ENCODE data around the gene PPM1E. TPM values are rescaled to one million over a fixed set of nuclear protein-coding genes. Genes with fewer than 3 reads are reported as not detected.

PPM1E gene
- total RNA-seq, 2 donors from 2014 or later = 0.05 to 0.32 TPM

DNA sequence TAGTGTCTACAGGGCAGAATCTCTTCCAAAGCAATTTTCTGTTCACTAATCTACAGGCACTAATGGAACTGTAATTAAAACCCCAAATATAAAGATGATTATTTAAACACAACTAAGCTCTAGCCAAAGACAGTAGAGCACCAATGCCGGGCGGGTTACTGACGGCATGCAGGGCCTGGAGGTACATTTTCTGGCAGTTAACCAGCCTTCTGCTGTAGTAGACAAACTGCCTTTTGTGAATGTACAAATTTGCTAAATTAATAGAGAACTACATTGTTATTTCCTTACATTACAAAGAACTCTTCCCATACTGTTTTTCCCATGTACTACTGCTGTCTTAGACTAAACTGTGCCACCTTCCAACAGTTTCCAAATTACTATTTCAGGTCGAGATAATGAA lies 243.2 kb downstream of the PPM1E start:
- H3K4me3 ChIP-seq = no peak overlapping the region
- TF ChIP-seq, protein P1, sequence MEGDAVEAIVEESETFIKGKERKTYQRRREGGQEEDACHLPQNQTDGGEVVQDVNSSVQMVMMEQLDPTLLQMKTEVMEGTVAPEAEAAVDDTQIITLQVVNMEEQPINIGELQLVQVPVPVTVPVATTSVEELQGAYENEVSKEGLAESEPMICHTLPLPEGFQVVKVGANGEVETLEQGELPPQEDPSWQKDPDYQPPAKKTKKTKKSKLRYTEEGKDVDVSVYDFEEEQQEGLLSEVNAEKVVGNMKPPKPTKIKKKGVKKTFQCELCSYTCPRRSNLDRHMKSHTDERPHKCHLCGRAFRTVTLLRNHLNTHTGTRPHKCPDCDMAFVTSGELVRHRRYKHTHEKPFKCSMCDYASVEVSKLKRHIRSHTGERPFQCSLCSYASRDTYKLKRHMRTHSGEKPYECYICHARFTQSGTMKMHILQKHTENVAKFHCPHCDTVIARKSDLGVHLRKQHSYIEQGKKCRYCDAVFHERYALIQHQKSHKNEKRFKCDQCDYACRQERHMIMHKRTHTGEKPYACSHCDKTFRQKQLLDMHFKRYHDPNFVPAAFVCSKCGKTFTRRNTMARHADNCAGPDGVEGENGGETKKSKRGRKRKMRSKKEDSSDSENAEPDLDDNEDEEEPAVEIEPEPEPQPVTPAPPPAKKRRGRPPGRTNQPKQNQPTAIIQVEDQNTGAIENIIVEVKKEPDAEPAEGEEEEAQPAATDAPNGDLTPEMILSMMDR (IDR thresholded peaks at IDR 0.05) = no peak
- DNase-seq = no peak
- H3K9ac ChIP-seq (ENCODE audit: low read depth in 2 of 2, low read length in 2 of 2) = no peak overlapping the region
- intact Hi-C loops (cut with DNase I) = no loop called here
- no peaks in the 10 kb centered on the region for H3K36me3 ChIP-seq
- H3K27ac ChIP-seq = no peak overlapping the region
- H3K9me3 ChIP-seq = no peaks in the 10 kb centered on the region
- no peaks in the 10 kb centered on the region for H3K27me3 ChIP-seq
- no peaks in the 10 kb centered on the region for H3K4me1 ChIP-seq

DNA sequence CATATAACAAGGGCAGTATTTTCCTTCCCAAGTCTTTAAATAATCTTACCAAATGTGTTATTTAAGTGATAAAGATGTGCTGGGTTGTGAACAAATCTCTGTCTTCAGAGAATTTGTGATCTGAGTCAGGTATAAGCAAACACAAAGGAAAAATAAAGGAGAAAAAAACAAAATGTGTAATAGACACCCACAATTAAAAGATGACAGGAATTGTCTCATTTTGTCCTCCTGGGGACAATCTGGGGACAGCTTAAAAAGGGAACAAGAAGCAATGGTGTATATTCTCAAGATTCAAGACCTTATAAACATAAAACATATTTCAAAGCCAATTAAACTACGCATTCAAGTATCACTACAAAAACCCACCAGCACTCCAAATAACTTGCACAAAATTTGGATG lies 243.8 kb downstream of the PPM1E start:
- Histone ChIP-seq H3K4me1 (no peaks in the 10 kb centered on the region), H3K36me3 (no peaks in the 10 kb centered on the region), H3K4me3 (no peak overlapping the region), H3K9ac (ENCODE audit: low read depth in 2 of 2, low read length in 2 of 2) (no peak overlapping the region), H3K27ac (no peak overlapping the region), H3K9me3 (no peaks in the 10 kb centered on the region), H3K27me3 (no peaks in the 10 kb centered on the region)
- TF ChIP-seq, protein P1 (IDR thresholded peaks at IDR 0.05) = no peak
- intact Hi-C loops (cut with DNase I) = no loop called here
- DNase-seq = no peak

DNA sequence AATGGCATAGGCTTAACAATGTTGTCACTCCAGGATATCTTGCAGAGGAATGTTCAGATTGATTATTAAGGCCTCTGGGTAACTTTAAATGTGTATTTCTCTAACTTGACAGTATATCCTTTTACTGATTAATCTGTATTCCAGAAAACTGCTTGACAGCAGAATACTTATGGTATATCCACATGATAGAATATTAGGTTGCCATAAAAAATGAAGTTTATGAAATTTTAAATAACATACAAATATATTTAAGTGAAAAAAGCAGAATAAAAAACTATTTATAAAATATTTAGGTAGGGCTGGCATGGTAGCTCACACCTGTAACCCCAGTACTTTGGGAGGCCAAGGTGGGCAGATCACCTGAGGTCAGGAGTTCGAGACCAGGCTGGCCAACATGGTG lies 244.4 kb downstream of the PPM1E start:
- DNase-seq = no peak
- intact Hi-C loops (cut with DNase I) = no loop called here
- H3K9ac ChIP-seq (ENCODE audit: low read depth in 2 of 2, low read length in 2 of 2) = no peak overlapping the region
- TF ChIP-seq, protein P1 (IDR thresholded peaks at IDR 0.05) = no peak
- H3K4me3 ChIP-seq = no peak overlapping the region
- H3K27ac ChIP-seq = no peak overlapping the region
- no peaks in the 10 kb centered on the region for H3K36me3 ChIP-seq
- no peaks in the 10 kb centered on the region for H3K27me3 ChIP-seq
- H3K9me3 ChIP-seq = no peaks in the 10 kb centered on the region
- H3K4me1 ChIP-seq = no peaks in the 10 kb centered on the region

- Histone ChIP-seq H3K36me3 (no peaks in the 10 kb centered on the region), H3K4me3 (no peak overlapping the region), H3K27me3 (no peaks in the 10 kb centered on the region), H3K9ac (ENCODE audit: low read depth in 2 of 2, low read length in 2 of 2) (no peak overlapping the region), H3K9me3 (no peaks in the 10 kb centered on the region), H3K27ac (no peak overlapping the region), H3K4me1 (no peaks in the 10 kb centered on the region)
- TF ChIP-seq, protein P1 (IDR thresholded peaks at IDR 0.05) = no peak
- intact Hi-C loops (cut with DNase I) = no loop called here
- DNase-seq = peak; percentile 24
These were observed 245.6 kb downstream of the PPM1E start for GRCh38 chr17:59001158-59001814.

DNA sequence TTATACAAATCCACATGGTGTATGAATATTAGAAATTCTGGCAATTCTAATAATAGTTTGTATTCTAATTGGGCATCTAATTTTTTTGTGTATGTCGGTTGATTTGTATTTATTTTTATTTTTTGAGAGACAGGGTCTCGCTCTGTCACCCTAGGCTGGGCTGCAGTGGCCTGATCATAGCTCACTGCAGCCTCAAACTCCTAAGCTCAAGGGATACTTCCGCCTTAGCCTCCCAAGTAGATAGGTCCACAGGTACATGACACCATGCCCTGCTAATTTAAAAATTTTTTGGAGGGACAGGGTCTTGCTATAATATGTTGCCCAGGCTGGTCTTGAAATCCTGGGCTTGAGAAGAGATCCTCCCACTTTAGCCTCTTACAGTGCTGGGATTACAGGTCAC lies 246.5 kb downstream of the PPM1E start:
- H3K4me1 ChIP-seq = no peaks in the 10 kb centered on the region
- DNase-seq = no peak
- H3K36me3 ChIP-seq = no peaks in the 10 kb centered on the region
- no peak overlapping the region for H3K9ac ChIP-seq (ENCODE audit: low read depth in 2 of 2, low read length in 2 of 2)
- no peak overlapping the region for H3K27ac ChIP-seq
- TF ChIP-seq, protein P1 (IDR thresholded peaks at IDR 0.05) = no peak
- H3K9me3 ChIP-seq = no peaks in the 10 kb centered on the region
- H3K4me3 ChIP-seq = no peak overlapping the region
- no peaks in the 10 kb centered on the region for H3K27me3 ChIP-seq
- intact Hi-C loops (cut with DNase I) = no loop called here

Measured in colonic mucosa (tissue), 4 donors.